ENCODE measurements around the gene EFR3B. TPM values are rescaled to one million over a fixed set of nuclear protein-coding genes. Genes with fewer than 3 reads are reported as not detected.
"Not testable (repeated sequence)": the region's sequence is repeated elsewhere in the genome, so short reads cannot be mapped to it uniquely, and the experiment has no call there.

The EFR3B gene
- total and polyA plus RNA-seq, 2 of the 4 experiments (the other 2 are of a cell fraction) = 0.38 to 0.90 TPM

DNA sequence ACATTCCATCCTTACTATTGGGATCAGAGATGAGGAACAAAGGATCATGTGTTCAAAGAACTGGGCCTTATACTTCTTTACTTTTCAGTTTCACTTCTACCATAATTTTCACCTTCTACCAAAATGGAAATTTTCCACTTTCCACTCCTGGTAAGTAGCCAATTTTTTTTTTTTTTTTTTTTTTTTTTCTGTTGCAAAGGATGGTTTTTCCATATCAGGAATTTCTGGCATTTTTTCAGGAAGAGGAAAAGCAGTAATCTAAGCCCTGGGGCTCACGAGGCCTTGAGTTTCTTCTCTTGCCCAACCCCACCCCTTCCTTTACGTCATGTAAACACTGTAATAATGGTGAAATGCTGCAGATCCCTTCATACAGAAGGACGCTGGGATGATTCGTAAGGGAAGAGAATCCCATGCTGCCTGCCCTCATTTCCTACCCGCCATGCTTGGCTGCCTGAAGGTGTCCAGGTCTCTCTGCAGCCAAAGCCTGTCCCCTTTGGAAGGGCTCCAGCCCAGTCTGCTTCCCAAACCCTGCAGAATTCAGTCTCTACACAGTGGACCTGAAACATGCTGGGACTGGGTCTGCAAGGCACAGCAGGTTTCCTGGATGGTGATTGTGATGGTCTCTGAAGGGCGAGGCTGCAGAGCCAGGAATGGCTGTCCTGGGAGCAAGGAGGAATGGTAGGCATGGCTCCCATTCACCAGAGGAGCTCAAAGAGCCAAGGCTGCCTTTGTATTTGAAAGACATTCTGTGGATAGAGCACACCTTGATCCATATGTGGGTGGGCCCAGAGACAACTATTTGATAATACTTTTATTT lies 57.0 kb downstream of the EFR3B start:
- no peak overlapping the region for H4K91ac ChIP-seq (ENCODE audit: insufficient read depth, low read depth, low read length)
- DNase-seq = peak; percentile 80
- ChIA-PET CTCF (interaction anchor here (0.7 to 0.9 kb wide), 4 partner anchors 10 to 89 kb away, joined by 3 read pairs; no protein-coding TSS in a partner anchor), POLR2A (ENCODE audit: unreplicated experiment) (no interaction called here)
- H3K4me1 ChIP-seq (ENCODE audit: control insufficient read depth, insufficient read depth, low read length) = peaks cover 6% of the 10 kb centered on the region
- no peaks in the 10 kb centered on the region for H4K20me1 ChIP-seq (ENCODE audit: insufficient read depth, low read length)
- H4K5ac ChIP-seq (ENCODE audit: low read depth, low read length) = no peak overlapping the region; the same call in 1 of the 2 replicates
- intact Hi-C loops (cut with micrococcal nuclease) = no loop called here
- in situ Hi-C loops (cut with MboI; ENCODE audit: low sequenced_read_pairs) = no loop called here
- H3K9me1 ChIP-seq (ENCODE audit: insufficient read depth, low read length) = peaks cover 10% of the 10 kb centered on the region
- no peak overlapping the region for H2BK20ac ChIP-seq (ENCODE audit: low read depth, low read length)
- H3K4me2 ChIP-seq (ENCODE audit: low read depth, low read length) = peak overlapping the region; percentile 51; the same call in 1 of the 2 replicates
- H3K27ac ChIP-seq (ENCODE audit: insufficient read depth, low read length) = peak overlapping the region; percentile 39; the same call in 1 of the 2 replicates
- H2AFZ ChIP-seq (replicated peaks; ENCODE audit: low read length, poor library complexity) = peak overlapping the region; percentile 71
- TF ChIP-seq SMC3 (IDR thresholded peaks at IDR 0.05; ENCODE audit: low read depth, low read length) (no peak), CEBPB (IDR thresholded peaks at IDR 0.05; ENCODE audit: low read depth, low read length) (peak; percentile 63)
- no peaks in the 10 kb centered on the region for H3K27me3 ChIP-seq (ENCODE audit: control insufficient read depth, insufficient read depth, low read length)
- BruUV-seq (replicated peaks) = no TSS peak
- H2BK5ac ChIP-seq (ENCODE audit: low read depth, low read length, poor library complexity, severe bottlenecking) = no peak overlapping the region
- no peaks in the 10 kb centered on the region for H3K9me3 ChIP-seq (ENCODE audit: control insufficient read depth, insufficient read depth, low read length)
- no peaks in the 10 kb centered on the region for H3K79me1 ChIP-seq (ENCODE audit: low read depth in 1 of 2, low read length in 2 of 2)
- dilution Hi-C loops (cut with HindIII; ENCODE audit: low sequenced_read_pairs, unreplicated experiment) = no loop called here
- no peak overlapping the region for H3K23ac ChIP-seq (ENCODE audit: low read depth, low read length)
- no peak overlapping the region for H3K9ac ChIP-seq (ENCODE audit: low read depth, low read length)
- H3K4me3 ChIP-seq (ENCODE audit: insufficient read depth, low read depth, low read length) = no peak overlapping the region
- H3K18ac ChIP-seq (ENCODE audit: low read depth, low read length) = peak overlapping the region; percentile 2; the same call in 1 of the 2 replicates
- no peak overlapping the region for H2AK9ac ChIP-seq (replicated peaks; ENCODE audit: low read depth, low read length, poor library complexity)
- H2BK120ac ChIP-seq (ENCODE audit: low read depth, low read length) = no peak overlapping the region
- H2BK15ac ChIP-seq (ENCODE audit: low read depth, low read length) = no peak overlapping the region
- no peak overlapping the region for H3K56ac ChIP-seq (ENCODE audit: extremely low read depth, insufficient read depth, low read length)
- no peaks in the 10 kb centered on the region for H3K36me3 ChIP-seq (ENCODE audit: control insufficient read depth, insufficient read depth, low read length)
- no peak overlapping the region for H4K8ac ChIP-seq (ENCODE audit: low read depth in 2 of 2, low read length in 2 of 2)
- peak overlapping the region; percentile 48; the same call in 1 of the 2 replicates for H2AK5ac ChIP-seq (ENCODE audit: low read depth, low read length)
- WGBS, 2 experiments (ENCODE audit: extremely low coverage in 2 of 2, insufficient read length in 1 of 2) = 40% methylated on average over 1 of the region's 6 CpGs; no CpG with 5 or more reads in 1 of the 2 experiments
- peak; percentile 63 for ATAC-seq (ENCODE audit: low read depth)
- H3K4ac ChIP-seq (ENCODE audit: low read depth, low read length) = 0 out of 2 replicates have a peak overlapping the region, but pooled peaks have one; percentile 13
- H3K14ac ChIP-seq (replicated peaks; ENCODE audit: low read depth, low read length) = 0 out of 2 replicates have a peak overlapping the region, but pooled peaks have one; percentile 41

DNA sequence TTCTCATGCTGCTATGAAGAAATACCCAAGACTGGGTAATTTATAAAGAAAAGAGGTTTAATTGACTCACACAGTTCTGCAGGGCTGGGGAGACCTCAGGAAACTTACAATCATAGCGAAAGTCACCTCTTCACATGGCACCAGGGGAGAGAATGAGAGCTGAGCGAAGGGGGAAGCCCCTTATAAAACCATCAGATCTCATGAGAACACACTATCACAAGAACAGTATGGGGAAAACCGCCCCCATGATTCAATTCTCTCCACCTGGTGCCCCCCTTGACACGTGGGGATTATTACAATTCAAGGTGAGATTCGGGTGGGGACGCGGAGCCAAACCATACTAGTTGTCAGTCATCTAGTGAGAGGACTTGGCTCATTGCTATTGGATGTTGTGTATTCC lies 60.5 kb downstream of the EFR3B start:
- POLR2A ChIA-PET (ENCODE audit: unreplicated experiment); H3K9me3 ChIP-seq (ENCODE audit: control insufficient read depth, insufficient read depth, low read length); H2BK5ac ChIP-seq (ENCODE audit: low read depth, low read length, poor library complexity, severe bottlenecking); H4K5ac ChIP-seq (ENCODE audit: low read depth, low read length); H3K27me3 ChIP-seq (ENCODE audit: control insufficient read depth, insufficient read depth, low read length); CTCF ChIA-PET; H3K9ac ChIP-seq (ENCODE audit: low read depth, low read length); H3K27ac ChIP-seq (ENCODE audit: insufficient read depth, low read length); H4K8ac ChIP-seq (ENCODE audit: low read depth in 2 of 2, low read length in 2 of 2); H3K4me1 ChIP-seq (ENCODE audit: control insufficient read depth, insufficient read depth, low read length); H2AFZ ChIP-seq (replicated peaks; ENCODE audit: low read length, poor library complexity); H3K4me3 ChIP-seq (ENCODE audit: insufficient read depth, low read depth, low read length); dilution Hi-C loops (cut with HindIII; ENCODE audit: low sequenced_read_pairs, unreplicated experiment); H2AK5ac ChIP-seq (ENCODE audit: low read depth, low read length); H4K20me1 ChIP-seq (ENCODE audit: insufficient read depth, low read length); in situ Hi-C loops (cut with MboI; ENCODE audit: low sequenced_read_pairs); H2AK9ac ChIP-seq (replicated peaks; ENCODE audit: low read depth, low read length, poor library complexity); ATAC-seq (ENCODE audit: low read depth); H2BK15ac ChIP-seq (ENCODE audit: low read depth, low read length); H3K79me1 ChIP-seq (ENCODE audit: low read depth in 1 of 2, low read length in 2 of 2); H4K91ac ChIP-seq (ENCODE audit: insufficient read depth, low read depth, low read length); H3K18ac ChIP-seq (ENCODE audit: low read depth, low read length); H3K56ac ChIP-seq (ENCODE audit: extremely low read depth, insufficient read depth, low read length); H3K36me3 ChIP-seq (ENCODE audit: control insufficient read depth, insufficient read depth, low read length); H3K14ac ChIP-seq (replicated peaks; ENCODE audit: low read depth, low read length); H3K4ac ChIP-seq (ENCODE audit: low read depth, low read length); H2BK20ac ChIP-seq (ENCODE audit: low read depth, low read length); intact Hi-C loops (cut with micrococcal nuclease); H2BK120ac ChIP-seq (ENCODE audit: low read depth, low read length); H3K23ac ChIP-seq (ENCODE audit: low read depth, low read length); BruUV-seq (replicated peaks); H3K4me2 ChIP-seq (ENCODE audit: low read depth, low read length); DNase-seq: not testable (repeated sequence)
- no CpG with 5 or more reads among the region's 7 CpGs for WGBS, 2 experiments (ENCODE audit: extremely low coverage in 2 of 2, insufficient read length in 1 of 2)
- H3K9me1 ChIP-seq (ENCODE audit: insufficient read depth, low read length) = peaks cover 10% of the 10 kb centered on the region

Measured in IMR-90 (cell line).